ENCODE data around the gene GABRP. TPM values are rescaled to one million over a fixed set of nuclear protein-coding genes. Genes with fewer than 3 reads are reported as not detected.

Gene GABRP
- total RNA-seq, 2 experiments from 2014 or later: not detected

DNA sequence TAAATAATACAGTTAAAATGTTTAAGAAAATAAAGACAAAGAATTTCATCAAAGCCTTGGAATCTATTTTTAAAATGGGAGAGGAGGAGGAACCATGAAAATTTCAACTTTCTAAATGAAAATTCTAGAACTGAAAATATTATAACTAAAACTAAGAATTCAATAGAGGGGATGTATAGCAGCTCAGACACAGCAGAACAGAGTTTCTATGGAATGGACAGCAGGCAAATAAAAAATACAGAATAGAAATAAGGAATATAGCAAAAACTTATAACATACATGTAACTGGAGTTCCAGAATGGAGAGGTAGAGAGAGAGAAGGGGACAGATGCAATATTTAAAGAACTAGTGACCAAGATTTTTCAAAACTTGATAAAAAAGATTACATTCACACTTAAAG lies 76.9 kb downstream of the GABRP start:
- H3K9me3 Mint-ChIP-seq: peaks cover 18% of the 10 kb centered on the region
- no peak overlapping the region for H3K27ac Mint-ChIP-seq
- intact Hi-C loops (cut with micrococcal nuclease): no loop called here
- peaks cover 5% of the 10 kb centered on the region for H3K4me1 Mint-ChIP-seq (ENCODE audit: low read depth)
- H3K4me3 Mint-ChIP-seq: no peak overlapping the region
- CTCF ChIA-PET: no interaction called here
- DNase-seq: no peak
- peaks cover 14% of the 10 kb centered on the region for H3K36me3 Mint-ChIP-seq (ENCODE audit: low read depth)
- H3K27me3 Mint-ChIP-seq (ENCODE audit: low read depth): peaks cover 39% of the 10 kb centered on the region

- peaks cover 18% of the 10 kb centered on the region for H3K9me3 Mint-ChIP-seq
- peaks cover 5% of the 10 kb centered on the region for H3K4me1 Mint-ChIP-seq (ENCODE audit: low read depth)
- no peak for DNase-seq
- peaks cover 39% of the 10 kb centered on the region for H3K27me3 Mint-ChIP-seq (ENCODE audit: low read depth)
- intact Hi-C loops (cut with micrococcal nuclease): no loop called here
- peaks cover 14% of the 10 kb centered on the region for H3K36me3 Mint-ChIP-seq (ENCODE audit: low read depth)
- no peak overlapping the region for H3K4me3 Mint-ChIP-seq
- CTCF ChIA-PET: no interaction called here
- H3K27ac Mint-ChIP-seq: no peak overlapping the region
Measured at GRCh38 chr5:170860818-170861666, 77.5 kb downstream of the GABRP start.

DNA sequence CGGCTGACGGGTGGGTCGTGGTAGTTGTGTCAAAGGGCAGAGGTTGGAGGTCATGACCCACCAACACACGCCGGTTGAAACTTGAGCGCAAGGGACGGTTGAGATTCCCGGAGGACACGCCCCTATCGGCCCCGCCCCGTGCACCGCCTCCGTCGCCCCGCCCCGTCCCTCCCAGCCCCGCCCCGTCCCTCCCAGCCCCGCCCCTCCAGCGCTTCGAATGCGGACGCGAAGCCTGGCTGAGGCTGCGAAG lies 78.1 kb downstream of the GABRP start:
- intact Hi-C loops (cut with micrococcal nuclease): no loop called here
- Mint-ChIP-seq H3K27me3 (ENCODE audit: low read depth) (peaks cover 39% of the 10 kb centered on the region), H3K27ac (no peak overlapping the region), H3K4me1 (ENCODE audit: low read depth) (peaks cover 5% of the 10 kb centered on the region), H3K36me3 (ENCODE audit: low read depth) (peaks cover 14% of the 10 kb centered on the region), H3K9me3 (peaks cover 18% of the 10 kb centered on the region), H3K4me3 (no peak overlapping the region)
- DNase-seq: no peak
- CTCF ChIA-PET: no interaction called here

GRCh38 chr5:170861917-170862766 lies 78.6 kb downstream of the GABRP start, which contains the start of gene RANBP17:
RANBP17 (plus strand) TSS chr5:170862018.
- H3K9me3 Mint-ChIP-seq: peaks cover 18% of the 10 kb centered on the region
- H3K27ac Mint-ChIP-seq: no peak within 1 kb of the TSS
- H3K4me1 Mint-ChIP-seq (ENCODE audit: low read depth): peaks cover 5% of the 10 kb centered on the region
- peaks cover 14% of the 10 kb centered on the region for H3K36me3 Mint-ChIP-seq (ENCODE audit: low read depth)
- no peak for DNase-seq
- CTCF ChIA-PET: no interaction called here
- no peak within 1 kb of the TSS for H3K4me3 Mint-ChIP-seq
- intact Hi-C loops (cut with micrococcal nuclease): no loop called here
- peaks cover 39% of the 10 kb centered on the region for H3K27me3 Mint-ChIP-seq (ENCODE audit: low read depth)

DNA sequence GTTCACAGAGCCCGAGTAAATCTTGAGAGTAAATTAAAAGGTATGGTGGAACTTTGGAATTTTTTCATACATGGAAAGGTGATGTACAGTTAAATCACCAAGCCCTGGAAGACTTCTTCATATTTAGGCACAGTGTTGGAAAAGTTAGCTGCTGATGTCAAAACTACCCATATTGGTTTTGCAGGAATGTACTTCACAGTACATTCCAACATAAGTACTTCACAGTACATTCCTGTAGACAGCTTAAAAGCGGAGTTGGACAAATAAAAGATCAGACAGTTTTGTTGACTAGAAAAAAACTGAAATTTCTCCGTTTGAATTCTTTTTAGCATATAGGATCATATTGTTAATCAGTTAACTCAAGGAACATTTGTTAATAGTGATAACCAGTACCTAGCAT lies 80.1 kb downstream of the GABRP start:
- H3K4me3 Mint-ChIP-seq: no peak overlapping the region
- DNase-seq: no peak
- H3K36me3 Mint-ChIP-seq (ENCODE audit: low read depth): peaks cover 14% of the 10 kb centered on the region
- CTCF ChIA-PET: no interaction called here
- H3K4me1 Mint-ChIP-seq (ENCODE audit: low read depth): peaks cover 5% of the 10 kb centered on the region
- H3K27me3 Mint-ChIP-seq (ENCODE audit: low read depth): peaks cover 39% of the 10 kb centered on the region
- intact Hi-C loops (cut with micrococcal nuclease): no loop called here
- no peak overlapping the region for H3K27ac Mint-ChIP-seq
- H3K9me3 Mint-ChIP-seq: peaks cover 18% of the 10 kb centered on the region

Other genes starting within 250 kb of the GABRP start
- not detected for gene RANBP17, start 78.3 kb downstream of the GABRP start, total RNA-seq